Ascending aorta (tissue), 2 donors: ENCODE results near the gene CDIPT. TPM values are rescaled to one million over a fixed set of nuclear protein-coding genes. Genes with fewer than 3 reads are reported as not detected.

Experiments used
- DNase-seq, 2 donors: peaks; one replicate each; pipeline ENCODE4 v3.0.0-alpha.2; 2019; ENCODE audit warnings: low spot score in 2 of 2
- H3K27ac ChIP-seq, 2 donors: fragments of 200-600 bp; sonication (generic); one replicate each; pipeline ENCODE4 v1.5.1; 2016 to 2017; ENCODE audit warnings: mild to moderate bottlenecking in 1 of 2
- H3K27me3 ChIP-seq: fragments of 200-600 bp; sonication (generic); one replicate; pipeline ENCODE4 v1.5.1; 2017
- H3K36me3 ChIP-seq, 2 donors: fragments of 200-600 bp; sonication (generic); one replicate each; pipeline ENCODE4 v1.5.1; 2016
- H3K4me1 ChIP-seq, 2 donors: fragments of 200-600 bp; sonication (generic); one replicate each; pipeline ENCODE4 v1.5.1; 2016 to 2017; ENCODE audit warnings: mild to moderate bottlenecking in 1 of 2
- H3K4me3 ChIP-seq, 2 donors: fragments of 200-600 bp; sonication (generic); one replicate each; pipeline ENCODE4 v1.5.1; 2016 to 2017; ENCODE audit warnings: mild to moderate bottlenecking in 1 of 2
- H3K9me3 ChIP-seq, 2 donors: fragments of 200-600 bp; sonication (generic); one replicate each; pipeline ENCODE4 v1.5.1; 2016
- intact Hi-C: fragments of 100-400 bp; cut with DNase I; formaldehyde crosslinking; loops from one replicate; pipeline ENCODE4 v1.15.1; 2023
- total RNA-seq: library from RNA; depleted of rRNA; stranded (reverse); fragments of >200 nt; gene quantifications from one replicate; pipeline ENCODE4 v1.1.0, GENCODE V29; 2016
- TF ChIP-seq, protein P1 (sequence below), 3 experiments: fragments of 200-600 bp in 2 of 3; fragments of 450-650 bp in 1 of 3; sonication (generic) in 2 of 3; IDR thresholded peaks; one replicate each; pipeline ENCODE4 v1.5.1; 2016 to 2019; ENCODE audit warnings: antibody characterized with exemption in 3 of 3, mild to moderate bottlenecking in 1 of 3, moderate library complexity in 1 of 3

The CDIPT gene
- total RNA-seq, 1 donor from 2014 or later = 174 TPM

DNA sequence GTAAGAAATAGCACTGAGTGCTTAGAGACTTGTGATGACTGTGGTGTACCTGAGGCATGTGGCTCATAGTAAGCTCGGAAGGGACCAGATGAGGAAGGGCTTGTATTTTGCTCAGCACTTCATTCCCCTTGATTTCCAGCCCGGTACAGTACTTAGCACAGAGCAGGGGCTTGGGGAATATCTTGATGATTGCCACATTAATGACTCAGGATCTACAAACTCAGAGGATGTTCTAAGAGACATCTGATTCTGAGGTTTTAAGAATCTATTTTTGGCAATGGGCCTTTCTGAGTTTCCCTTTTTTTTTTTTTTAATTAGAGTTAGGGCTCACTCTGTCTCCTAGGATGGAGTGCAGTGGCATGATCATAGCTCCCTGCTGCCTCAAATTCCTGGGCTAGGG, 46.4 kb upstream of the CDIPT start:
- H3K36me3 ChIP-seq = peaks cover 0 to 9% of the 10 kb centered on the region in 2 donors
- TF ChIP-seq, protein P1, sequence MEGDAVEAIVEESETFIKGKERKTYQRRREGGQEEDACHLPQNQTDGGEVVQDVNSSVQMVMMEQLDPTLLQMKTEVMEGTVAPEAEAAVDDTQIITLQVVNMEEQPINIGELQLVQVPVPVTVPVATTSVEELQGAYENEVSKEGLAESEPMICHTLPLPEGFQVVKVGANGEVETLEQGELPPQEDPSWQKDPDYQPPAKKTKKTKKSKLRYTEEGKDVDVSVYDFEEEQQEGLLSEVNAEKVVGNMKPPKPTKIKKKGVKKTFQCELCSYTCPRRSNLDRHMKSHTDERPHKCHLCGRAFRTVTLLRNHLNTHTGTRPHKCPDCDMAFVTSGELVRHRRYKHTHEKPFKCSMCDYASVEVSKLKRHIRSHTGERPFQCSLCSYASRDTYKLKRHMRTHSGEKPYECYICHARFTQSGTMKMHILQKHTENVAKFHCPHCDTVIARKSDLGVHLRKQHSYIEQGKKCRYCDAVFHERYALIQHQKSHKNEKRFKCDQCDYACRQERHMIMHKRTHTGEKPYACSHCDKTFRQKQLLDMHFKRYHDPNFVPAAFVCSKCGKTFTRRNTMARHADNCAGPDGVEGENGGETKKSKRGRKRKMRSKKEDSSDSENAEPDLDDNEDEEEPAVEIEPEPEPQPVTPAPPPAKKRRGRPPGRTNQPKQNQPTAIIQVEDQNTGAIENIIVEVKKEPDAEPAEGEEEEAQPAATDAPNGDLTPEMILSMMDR (IDR thresholded peaks at IDR 0.05) = no peak
- no peak overlapping the region for H3K4me3 ChIP-seq
- H3K4me1 ChIP-seq = no peaks in the 10 kb centered on the region
- DNase-seq = no peak
- no peak overlapping the region for H3K27ac ChIP-seq
- intact Hi-C loops = no loop called here
- no peaks in the 10 kb centered on the region for H3K27me3 ChIP-seq
- no peaks in the 10 kb centered on the region for H3K9me3 ChIP-seq

- Histone ChIP-seq H3K4me3 (no peak overlapping the region), H3K4me1 (no peaks in the 10 kb centered on the region), H3K9me3 (no peaks in the 10 kb centered on the region), H3K27me3 (no peaks in the 10 kb centered on the region), H3K36me3 (peaks cover 0 to 5% of the 10 kb centered on the region in 2 donors), H3K27ac (no peak overlapping the region)
- TF ChIP-seq, protein P1 (IDR thresholded peaks at IDR 0.05) = no peak
- no peak for DNase-seq
- intact Hi-C loops = no loop called here
Observed at GRCh38 chr16:29908719-29909220, 45.7 kb upstream of the CDIPT start.

GRCh38 chr16:29907973-29908372, 44.9 kb upstream of the CDIPT start:
- Histone ChIP-seq H3K9me3 (no peaks in the 10 kb centered on the region), H3K36me3 (no peaks in the 10 kb centered on the region), H3K27ac (no peak overlapping the region), H3K27me3 (no peaks in the 10 kb centered on the region), H3K4me1 (no peaks in the 10 kb centered on the region), H3K4me3 (no peak overlapping the region)
- DNase-seq = no peak
- TF ChIP-seq, protein P1 (IDR thresholded peaks at IDR 0.05) = no peak
- intact Hi-C loops = no loop called here

- no peak for DNase-seq
- Histone ChIP-seq H3K4me1 (no peaks in the 10 kb centered on the region), H3K27ac (no peak overlapping the region), H3K9me3 (no peaks in the 10 kb centered on the region), H3K4me3 (no peak overlapping the region), H3K36me3 (no peaks in the 10 kb centered on the region), H3K27me3 (no peaks in the 10 kb centered on the region)
- intact Hi-C loops = no loop called here
- TF ChIP-seq, protein P1 (IDR thresholded peaks at IDR 0.05) = no peak
Observed at GRCh38 chr16:29906520-29907244, 43.7 kb upstream of the CDIPT start.

DNA sequence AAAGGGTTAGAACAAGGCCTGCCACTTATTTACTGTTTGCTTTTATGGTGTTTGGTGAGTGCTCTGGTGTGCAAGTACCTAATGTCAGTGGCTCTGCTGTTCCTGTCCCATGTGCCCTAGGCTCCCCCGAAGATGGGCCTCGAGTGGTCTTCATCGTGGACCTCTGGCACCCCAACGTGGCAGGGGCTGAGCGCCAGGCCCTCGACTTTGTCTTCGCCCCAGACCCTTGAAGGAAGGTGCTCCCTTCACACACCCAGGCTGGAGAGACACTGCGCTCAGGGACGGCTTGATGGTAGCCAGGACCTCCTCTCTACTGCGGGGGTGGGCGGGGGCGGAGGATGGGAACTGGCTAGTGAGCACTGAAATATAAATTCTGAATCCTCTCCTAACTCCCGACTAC, 42.6 kb upstream of the CDIPT start:
- peaks cover under 1% of the 10 kb centered on the region in 2 donors for H3K4me1 ChIP-seq
- intact Hi-C loops = no loop called here
- H3K36me3 ChIP-seq = no peaks in the 10 kb centered on the region
- no peaks in the 10 kb centered on the region for H3K27me3 ChIP-seq
- no peak for DNase-seq
- TF ChIP-seq, protein P1 (IDR thresholded peaks at IDR 0.05) = no peak
- H3K9me3 ChIP-seq = no peaks in the 10 kb centered on the region
- no peak overlapping the region for H3K4me3 ChIP-seq
- H3K27ac ChIP-seq = no peak overlapping the region
